Measurements from ENCODE around the gene UNC5C. TPM values are rescaled to one million over a fixed set of nuclear protein-coding genes. Genes with fewer than 3 reads are reported as not detected.

The UNC5C gene
- polyA plus RNA-seq, 1 experiment = not detected

- ChIA-PET CTCF (no interaction called here), POLR2A (no interaction called here)
- H3K27me3 ChIP-seq (ENCODE audit: control insufficient read depth, insufficient read depth, low read length) = no peaks in the 10 kb centered on the region
- no peak for DNase-seq (ENCODE audit: low read depth)
- TF ChIP-seq CTCF (IDR thresholded peaks at IDR 0.05; ENCODE audit: insufficient read depth, low read depth, low read length) = no peak
- no peaks in the 10 kb centered on the region for H3K36me3 ChIP-seq (ENCODE audit: control insufficient read depth, insufficient read depth, low read length)
- H3K4me3 ChIP-seq (ENCODE audit: low read depth, low read length) = no peak overlapping the region
These were observed 41.8 kb upstream of the UNC5C start for GRCh38 chr4:95590615-95591014.

- H3K27me3 ChIP-seq (ENCODE audit: control insufficient read depth, insufficient read depth, low read length) = no peaks in the 10 kb centered on the region
- ChIA-PET POLR2A (no interaction called here), CTCF (no interaction called here)
- DNase-seq (ENCODE audit: low read depth) = no peak
- no peak overlapping the region for H3K4me3 ChIP-seq (ENCODE audit: low read depth, low read length)
- no peaks in the 10 kb centered on the region for H3K36me3 ChIP-seq (ENCODE audit: control insufficient read depth, insufficient read depth, low read length)
- TF ChIP-seq CTCF (IDR thresholded peaks at IDR 0.05; ENCODE audit: insufficient read depth, low read depth, low read length) = no peak
These were observed 36.4 kb upstream of the UNC5C start for GRCh38 chr4:95585016-95585695.

- no peak for DNase-seq (ENCODE audit: low read depth)
- POLR2A ChIA-PET = no interaction called here
- no peaks in the 10 kb centered on the region for H3K27me3 ChIP-seq (ENCODE audit: control insufficient read depth, insufficient read depth, low read length)
- H3K36me3 ChIP-seq (ENCODE audit: control insufficient read depth, insufficient read depth, low read length) = no peaks in the 10 kb centered on the region
- no peak overlapping the region for H3K4me3 ChIP-seq (ENCODE audit: low read depth, low read length)
- CTCF ChIA-PET = no interaction called here
- TF ChIP-seq CTCF (IDR thresholded peaks at IDR 0.05; ENCODE audit: insufficient read depth, low read depth, low read length) = no peak
These were observed 31.5 kb upstream of the UNC5C start for GRCh38 chr4:95580226-95580625.

- no peak for DNase-seq (ENCODE audit: low read depth)
- Histone ChIP-seq H3K4me3 (ENCODE audit: low read depth, low read length) (no peak overlapping the region), H3K27me3 (ENCODE audit: control insufficient read depth, insufficient read depth, low read length) (no peaks in the 10 kb centered on the region), H3K36me3 (ENCODE audit: control insufficient read depth, insufficient read depth, low read length) (no peaks in the 10 kb centered on the region)
- POLR2A ChIA-PET = no interaction called here
- no peak for TF ChIP-seq CTCF (IDR thresholded peaks at IDR 0.05; ENCODE audit: insufficient read depth, low read depth, low read length)
- CTCF ChIA-PET = no interaction called here
These were observed 23.7 kb upstream of the UNC5C start for GRCh38 chr4:95572304-95572991.

GRCh38 chr4:95571577-95571976, 22.8 kb upstream of the UNC5C start:
- TF ChIP-seq CTCF (IDR thresholded peaks at IDR 0.05; ENCODE audit: insufficient read depth, low read depth, low read length) = no peak
- POLR2A ChIA-PET = no interaction called here
- DNase-seq (ENCODE audit: low read depth) = no peak
- CTCF ChIA-PET = no interaction called here
- Histone ChIP-seq H3K36me3 (ENCODE audit: control insufficient read depth, insufficient read depth, low read length) (no peaks in the 10 kb centered on the region), H3K27me3 (ENCODE audit: control insufficient read depth, insufficient read depth, low read length) (no peaks in the 10 kb centered on the region), H3K4me3 (ENCODE audit: low read depth, low read length) (no peak overlapping the region)
